ENCODE measurements around the gene CWF19L2.
"Not testable (repeated sequence)": the region's sequence is repeated elsewhere in the genome, so short reads cannot be mapped to it uniquely, and the experiment has no call there.

The CWF19L2 gene

GRCh38 chr11:107457558-107458271 lies at the start of gene CWF19L2:
Gene CWF19L2 (minus strand): TSS chr11:107457825. CDS start chr11:107457816, 9 bp downstream.
- DNase-seq (ENCODE audit: low read depth in 3 of 3, low spot score in 1 of 3) = peak; percentile 68 to 72 (median 70)

DNA sequence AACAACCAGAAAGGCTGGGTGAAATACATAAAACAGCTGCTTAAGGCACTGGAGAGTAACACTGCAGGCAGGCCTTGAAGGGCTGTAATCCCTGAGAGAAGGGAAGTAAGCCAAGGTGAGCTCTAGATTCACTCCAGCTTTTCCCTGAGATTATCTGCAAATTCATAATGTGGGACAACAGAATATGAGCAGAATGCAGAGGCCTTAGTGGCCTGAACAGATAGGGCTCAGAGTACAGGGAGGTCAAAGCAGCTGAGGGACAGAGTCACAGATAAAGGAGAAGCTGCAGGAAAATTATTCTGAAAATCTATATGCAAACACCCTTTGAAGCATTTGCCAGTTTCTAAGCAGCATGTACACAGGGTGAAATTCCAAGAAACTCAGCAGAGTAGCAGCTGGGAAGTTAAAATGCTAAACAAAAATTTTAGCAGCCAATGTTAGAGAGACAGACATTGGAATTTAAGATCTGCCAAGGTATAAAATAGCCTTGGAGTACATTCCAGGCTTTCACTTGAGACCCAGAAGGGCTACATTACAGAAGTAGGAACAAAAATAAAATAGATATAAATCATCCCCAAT lies 48.1 kb upstream of the CWF19L2 start:
- no peak for DNase-seq (ENCODE audit: low read depth in 3 of 3, low spot score in 1 of 3)

DNA sequence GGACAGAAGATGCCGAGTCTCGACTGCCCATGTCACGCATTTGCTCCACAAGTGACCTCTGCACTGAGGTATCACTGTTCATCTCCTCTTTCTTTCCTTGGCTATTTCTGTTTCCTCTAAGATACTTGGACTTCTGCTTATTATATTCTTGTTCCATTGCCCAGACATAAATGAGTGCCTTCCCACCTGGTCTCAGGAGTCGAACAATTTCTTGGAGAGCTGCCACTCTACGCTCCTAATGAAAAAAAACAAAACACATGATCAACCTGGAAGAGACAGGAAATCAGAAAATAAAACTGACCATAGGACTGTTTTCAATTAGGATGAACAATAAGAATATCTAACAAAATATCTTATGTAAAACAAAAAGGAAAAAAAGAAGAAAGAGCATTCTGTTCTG lies 47.4 kb upstream of the CWF19L2 start:
- no peak for DNase-seq (ENCODE audit: low read depth in 3 of 3, low spot score in 1 of 3)

- DNase-seq (ENCODE audit: low read depth in 3 of 3, low spot score in 1 of 3) = no peak
These were observed 44.1 kb upstream of the CWF19L2 start for GRCh38 chr11:107501713-107502112.

- not testable (repeated sequence) for DNase-seq (ENCODE audit: low read depth in 3 of 3, low spot score in 1 of 3)
These were observed 39.7 kb upstream of the CWF19L2 start for GRCh38 chr11:107497371-107497770.

DNA sequence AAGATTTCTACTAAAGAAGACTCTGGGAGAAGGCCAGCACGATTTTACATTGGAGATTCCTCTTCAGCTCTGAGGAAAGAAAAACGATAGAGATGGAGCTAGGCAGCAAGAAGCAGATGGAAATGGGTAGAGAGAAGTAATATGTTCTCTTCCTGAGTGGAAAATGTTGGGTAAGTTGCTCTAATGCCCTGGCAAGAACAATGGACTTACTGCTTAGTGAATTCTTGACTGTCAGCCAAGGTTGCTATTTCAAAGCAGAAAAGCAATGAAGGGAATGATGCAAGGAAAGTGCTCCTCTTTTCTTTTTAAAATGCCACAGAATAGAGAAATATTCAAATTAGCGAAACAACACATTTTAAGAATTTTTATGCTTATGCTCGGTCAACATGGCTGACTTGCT lies 38.4 kb upstream of the CWF19L2 start:
- no peak for DNase-seq (ENCODE audit: low read depth in 3 of 3, low spot score in 1 of 3)

- DNase-seq (ENCODE audit: low read depth in 3 of 3, low spot score in 1 of 3) = no peak
These were observed 36.4 kb upstream of the CWF19L2 start for GRCh38 chr11:107494055-107494454.

- DNase-seq (ENCODE audit: low read depth in 3 of 3, low spot score in 1 of 3) = no peak
These were observed 35.5 kb upstream of the CWF19L2 start for GRCh38 chr11:107493117-107493516.

- DNase-seq (ENCODE audit: low read depth in 3 of 3, low spot score in 1 of 3) = no peak
These were observed 33.2 kb upstream of the CWF19L2 start for GRCh38 chr11:107490836-107491235.

DNA sequence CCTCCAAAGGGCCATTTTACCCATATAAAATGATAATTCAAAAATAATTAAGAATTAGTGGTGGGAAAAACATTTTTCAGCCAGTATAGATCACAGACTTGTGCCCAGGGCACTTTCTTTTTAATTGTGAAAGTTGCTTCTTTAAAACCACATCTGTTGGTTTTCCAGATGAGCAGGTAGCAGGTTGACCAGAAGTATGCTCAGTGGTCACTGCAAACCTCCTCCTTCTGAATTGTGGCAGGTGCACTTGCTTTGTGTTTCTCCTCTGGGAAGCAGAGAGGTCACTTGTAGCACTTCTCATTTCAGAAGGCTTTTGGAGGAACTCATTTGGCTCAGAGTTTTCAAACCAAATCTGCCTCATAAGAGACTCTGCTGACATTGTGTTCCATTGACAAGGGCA lies 24.6 kb upstream of the CWF19L2 start:
- DNase-seq (ENCODE audit: low read depth in 3 of 3, low spot score in 1 of 3) = no peak

DNA sequence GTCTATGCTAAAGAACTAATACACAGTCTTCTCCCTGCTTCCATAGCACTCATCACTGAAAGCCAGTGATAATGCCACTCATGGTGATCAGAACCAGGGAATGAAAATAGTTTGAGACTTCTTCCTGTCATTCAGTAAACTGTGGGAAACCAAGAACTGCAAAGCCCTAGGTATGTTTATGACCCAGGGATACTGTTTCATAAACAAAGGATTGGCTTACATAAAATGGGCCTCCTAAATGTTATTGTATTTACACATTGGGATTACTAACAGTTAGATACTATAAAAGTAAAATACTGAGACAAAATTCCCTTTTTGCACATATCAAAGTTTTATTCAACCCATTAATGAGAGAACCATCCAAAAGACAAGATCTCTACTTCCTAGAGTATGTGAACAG lies 21.3 kb upstream of the CWF19L2 start:
- DNase-seq (ENCODE audit: low read depth in 3 of 3, low spot score in 1 of 3) = no peak

DNA sequence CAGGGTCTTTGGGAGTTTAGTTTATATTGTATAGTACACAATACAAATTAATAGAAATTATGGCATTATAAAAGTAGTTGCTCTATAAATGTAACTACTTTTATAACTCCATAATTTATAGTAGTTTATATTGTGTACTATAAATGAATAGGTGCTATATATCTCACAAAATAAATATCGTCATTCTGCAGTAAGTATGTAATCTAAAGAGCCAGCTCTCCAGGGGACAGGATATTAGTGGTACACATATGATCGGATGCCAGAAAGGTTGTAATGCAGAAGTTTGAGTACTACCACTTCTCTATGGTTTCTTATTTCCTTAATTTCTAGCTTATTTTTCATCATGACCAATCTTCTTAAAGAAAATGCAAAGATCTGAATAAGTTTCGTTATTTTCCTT lies 20.2 kb upstream of the CWF19L2 start:
- no peak for DNase-seq (ENCODE audit: low read depth in 3 of 3, low spot score in 1 of 3)

GRCh38 chr11:107473792-107474191 lies 16.2 kb upstream of the CWF19L2 start:
- no peak for DNase-seq (ENCODE audit: low read depth in 3 of 3, low spot score in 1 of 3)

- DNase-seq (ENCODE audit: low read depth in 3 of 3, low spot score in 1 of 3) = no peak
These were observed 15.3 kb upstream of the CWF19L2 start for GRCh38 chr11:107472966-107473365.

GRCh38 chr11:107468596-107468995 lies 11.0 kb upstream of the CWF19L2 start:
- no peak for DNase-seq (ENCODE audit: low read depth in 3 of 3, low spot score in 1 of 3)

- DNase-seq (ENCODE audit: low read depth in 3 of 3, low spot score in 1 of 3) = no peak
These were observed 10.1 kb upstream of the CWF19L2 start for GRCh38 chr11:107467696-107468095.

- DNase-seq (ENCODE audit: low read depth in 3 of 3, low spot score in 1 of 3) = not testable (repeated sequence)
These were observed 8.7 kb upstream of the CWF19L2 start for GRCh38 chr11:107466275-107466866.

- no peak for DNase-seq (ENCODE audit: low read depth in 3 of 3, low spot score in 1 of 3)
These were observed 444 bp downstream of the CWF19L2 start for GRCh38 chr11:107457205-107457557.

DNA sequence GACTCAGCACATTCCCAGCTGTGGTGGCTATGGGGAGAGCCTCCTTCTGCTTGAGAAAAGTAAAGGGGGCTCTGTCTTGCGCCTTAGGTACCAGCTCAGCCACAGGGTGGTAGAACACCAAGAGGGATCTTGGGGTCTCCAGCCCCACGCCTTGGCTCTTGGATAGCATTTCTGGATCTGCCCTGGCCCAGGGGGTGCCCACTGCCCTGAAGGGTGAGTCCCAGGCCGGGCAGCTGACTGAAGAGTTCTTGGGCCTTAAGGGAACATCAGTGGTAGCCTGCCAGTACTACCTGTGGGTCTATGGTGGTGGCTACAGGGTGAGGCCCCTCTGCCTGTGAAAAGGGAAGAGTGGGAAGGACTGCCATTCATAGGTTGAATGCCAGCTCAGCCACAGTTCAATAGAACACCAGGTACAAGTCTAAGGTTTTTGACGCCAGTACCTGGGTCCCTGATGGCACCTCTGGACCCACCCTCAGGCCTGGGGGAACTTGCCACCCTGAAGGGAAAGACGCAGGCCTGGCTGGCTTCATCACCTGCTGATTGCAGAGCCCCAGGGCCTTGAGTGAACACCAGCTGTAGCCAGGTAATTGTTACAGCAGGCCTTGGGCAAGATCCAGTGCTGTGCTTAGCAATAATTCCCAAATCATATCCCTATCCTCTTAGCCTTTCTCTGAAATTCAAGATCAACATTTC lies 3.9 kb downstream of the CWF19L2 start:
- no peak for DNase-seq (ENCODE audit: low read depth in 3 of 3, low spot score in 1 of 3)

DNA sequence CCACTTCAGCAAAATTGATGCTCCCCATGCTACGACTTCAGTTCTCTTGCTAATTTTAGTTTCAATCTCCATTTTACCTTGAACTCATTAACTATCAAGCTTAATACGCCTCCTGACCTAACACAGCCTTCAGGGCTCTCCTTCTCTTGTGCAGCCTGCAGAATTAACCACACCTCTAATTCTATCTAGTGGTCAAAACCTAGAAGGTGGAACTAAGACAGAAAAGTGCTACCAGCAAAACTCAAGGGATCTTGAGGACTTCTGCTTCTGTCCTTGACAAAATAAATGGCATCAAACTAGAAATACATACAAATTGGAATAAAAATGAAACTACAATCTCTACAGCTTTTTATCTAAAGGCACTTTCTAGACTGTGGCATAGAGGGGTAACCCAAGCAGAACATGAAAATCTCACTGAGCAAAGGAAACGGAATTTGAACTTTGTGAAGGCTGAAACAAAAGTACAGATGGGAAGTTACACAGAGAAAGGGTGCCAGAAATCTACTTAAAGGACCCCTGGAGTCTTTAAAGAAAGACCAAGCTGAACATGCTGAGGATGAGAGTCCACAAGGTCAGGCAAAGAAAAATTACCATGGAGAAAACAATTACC lies 10.7 kb downstream of the CWF19L2 start:
- no peak for DNase-seq (ENCODE audit: low read depth in 3 of 3, low spot score in 1 of 3)

GRCh38 chr11:107442715-107443215 lies 14.9 kb downstream of the CWF19L2 start:
- no peak for DNase-seq (ENCODE audit: low read depth in 3 of 3, low spot score in 1 of 3)

Data from stimulated activated CD4-positive, alpha-beta T cell treated with anti-CD3 and anti-CD28 coated beads, TNF-alpha, amount 100 ng/mL, for 1 hour (primary cell).